ENCODE measurements around the gene SLC17A4.

SLC17A4 gene

GRCh38 chr6:25829375-25829774, 74.8 kb downstream of the SLC17A4 start:
- no peak for DNase-seq

DNA sequence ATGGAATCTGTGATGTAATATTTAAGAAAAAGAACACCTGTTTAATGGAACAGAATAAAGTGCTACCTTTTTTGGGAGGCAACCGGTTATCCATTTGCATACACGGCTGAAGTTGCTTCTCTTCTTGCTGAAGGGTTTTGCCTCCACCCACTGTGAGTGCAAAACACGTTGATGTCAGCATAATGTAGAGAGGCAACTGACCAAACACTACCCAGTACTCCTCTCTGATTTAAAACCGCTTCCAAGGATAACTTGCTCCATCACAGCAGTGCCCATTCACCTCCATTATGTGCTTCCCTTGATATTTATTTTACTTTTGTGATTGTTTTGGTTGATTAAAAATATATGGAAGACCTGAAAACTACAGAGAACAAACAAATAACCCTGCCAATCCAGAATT, 75.9 kb downstream of the SLC17A4 start:
- no peak for DNase-seq
